Heart left ventricle (tissue), 13 donors: ENCODE data around the gene USP10.

Experiments used
- CTCF ChIP-seq, 12 donors: fragments of 200-600 bp; sonication (generic) in 4 of 12; IDR thresholded peaks; one replicate each; pipeline versions ENCODE4 v1.5.0 to v1.8.0; 2018 to 2022; ENCODE audit warnings: antibody characterized with exemption in 12 of 12, mild to moderate bottlenecking in 5 of 12
- POLR2A ChIP-seq, 2 donors: fragments of 450-650 bp; IDR thresholded peaks; one replicate each; pipeline ENCODE4 v1.6.1; 2017; ENCODE audit warnings: antibody characterized with exemption in 2 of 2, mild to moderate bottlenecking in 2 of 2, moderate library complexity in 2 of 2
- donor health status: ischemic (EF 13 %, LVEDD 7.1; RV severe dilation, severe dysfunction).
- donor health status: DM: no; HTN: yes; CAD: no.
- donor health status: DM: no; HTN: no; CAD: no.
- donor health status: ischemic (EF 25% LVEDD 6.9; RV normal size, moderate dysfunction).
- donor health status: ischemic (EF 25% LVEDD 5.7; RV mildly dilated, moderate dysfunction).
- donor health status: ischemic (EF 35%, LVEDD 5.7; RV mildly dilated, moderate dysfunction).
- donor health status: nonischemic (EF 11% LVEDD 7.7; RV severe dilation, severe dysfunction).
- donor health status: DM: yes; HTN: yes; CAD: no.
- donor health status: PGD.
- donor health status: ischemic (EF 29% LVEDD 5.4; RV normal size, mild dysfunction).
- donor health status: nonischemic (EF 23%, LVEDD 6.1; RV moderate dilation, normal function).

- TF ChIP-seq CTCF (IDR thresholded peaks at IDR 0.05): no peak
- TF ChIP-seq POLR2A (IDR thresholded peaks at IDR 0.05): no peak
These were observed 4.5 kb downstream of the USP10 start for GRCh38 chr16:84704253-84704652.
